Measurements from ENCODE around the gene CFI. TPM values are rescaled to one million over a fixed set of nuclear protein-coding genes. Genes with fewer than 3 reads are reported as not detected.

The CFI gene
- total and polyA plus RNA-seq, 9 of the 15 experiments (the other 6 are each of a cell fraction or from before 2014, with no cell fraction given) = 0.30 to 8.4 (median 0.95) TPM

DNA sequence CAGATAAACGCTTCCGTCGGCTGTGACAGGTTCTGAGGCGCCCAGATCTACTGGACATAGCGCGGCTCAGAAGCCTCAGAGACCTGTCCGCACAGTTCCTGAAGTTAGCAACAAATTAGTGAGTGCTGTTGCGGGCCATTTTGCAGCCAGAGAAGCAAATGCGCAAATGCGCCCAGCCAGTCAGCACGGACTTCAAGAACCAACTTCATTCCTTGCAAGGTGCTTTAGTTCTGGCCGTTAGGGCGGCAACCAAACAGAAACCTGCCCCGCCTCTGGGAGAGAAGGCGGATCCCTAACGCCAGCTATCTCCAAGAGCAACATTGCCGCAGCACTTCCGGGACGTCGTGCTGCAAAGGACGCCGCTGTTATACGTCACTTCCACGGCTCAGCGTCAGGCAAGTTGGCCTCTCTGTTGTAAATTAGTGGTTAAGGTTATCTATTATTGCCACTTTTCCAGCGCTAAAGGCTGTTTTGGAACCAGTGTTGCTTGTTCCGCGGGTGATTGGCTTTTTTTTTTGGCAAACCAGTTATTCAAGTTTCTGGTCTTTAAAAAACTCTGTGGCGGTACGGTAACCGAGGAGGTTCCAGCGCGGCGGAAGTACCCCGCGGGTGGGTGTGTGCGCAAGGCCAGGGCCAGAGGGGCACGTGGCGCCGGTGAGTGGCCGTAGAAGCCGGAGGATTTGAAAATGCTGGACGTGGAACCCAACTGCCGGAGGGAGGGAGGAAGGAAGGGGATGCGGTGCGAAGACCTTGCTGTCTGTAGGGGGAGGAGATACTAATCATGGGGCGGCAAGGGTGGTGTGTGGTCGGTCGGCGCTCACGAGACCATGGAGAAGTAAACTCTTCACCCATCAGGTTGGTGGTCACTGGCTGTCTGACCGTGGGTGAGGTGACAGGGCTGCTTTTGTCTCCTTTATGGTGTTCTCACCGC is 13.6 kb upstream of the CFI start, which contains the start of gene GAR1 (continued):
- TF ChIP-seq ZNF57 (CRISPR knock-in tag; IDR thresholded peaks at IDR 0.05) = no peak
- TF ChIP-seq TBL1XR1 (IDR thresholded peaks at IDR 0.05; ENCODE audit: low read length in 2 of 2) = peak in 1 of 2 experiments; percentile 68; a peak in 1 of 4 replicates
- no peak for TF ChIP-seq CAMTA2 (CRISPR knock-in tag; conservative IDR thresholded peaks at IDR 0.05)
- TF ChIP-seq, protein P1, sequence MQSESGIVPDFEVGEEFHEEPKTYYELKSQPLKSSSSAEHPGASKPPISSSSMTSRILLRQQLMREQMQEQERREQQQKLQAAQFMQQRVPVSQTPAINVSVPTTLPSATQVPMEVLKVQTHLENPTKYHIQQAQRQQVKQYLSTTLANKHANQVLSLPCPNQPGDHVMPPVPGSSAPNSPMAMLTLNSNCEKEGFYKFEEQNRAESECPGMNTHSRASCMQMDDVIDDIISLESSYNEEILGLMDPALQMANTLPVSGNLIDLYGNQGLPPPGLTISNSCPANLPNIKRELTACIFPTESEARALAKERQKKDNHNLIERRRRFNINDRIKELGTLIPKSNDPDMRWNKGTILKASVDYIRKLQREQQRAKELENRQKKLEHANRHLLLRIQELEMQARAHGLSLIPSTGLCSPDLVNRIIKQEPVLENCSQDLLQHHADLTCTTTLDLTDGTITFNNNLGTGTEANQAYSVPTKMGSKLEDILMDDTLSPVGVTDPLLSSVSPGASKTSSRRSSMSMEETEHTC (IDR thresholded peaks at IDR 0.05) = no peak
- no peak for TF ChIP-seq PTRF (tag; IDR thresholded peaks at IDR 0.05)
- no peak; the same call in 1 of the 2 replicates for TF ChIP-seq ETV1 (tag; conservative IDR thresholded peaks at IDR 0.05; ENCODE audit: low read depth)
- TF ChIP-seq, protein P2, sequence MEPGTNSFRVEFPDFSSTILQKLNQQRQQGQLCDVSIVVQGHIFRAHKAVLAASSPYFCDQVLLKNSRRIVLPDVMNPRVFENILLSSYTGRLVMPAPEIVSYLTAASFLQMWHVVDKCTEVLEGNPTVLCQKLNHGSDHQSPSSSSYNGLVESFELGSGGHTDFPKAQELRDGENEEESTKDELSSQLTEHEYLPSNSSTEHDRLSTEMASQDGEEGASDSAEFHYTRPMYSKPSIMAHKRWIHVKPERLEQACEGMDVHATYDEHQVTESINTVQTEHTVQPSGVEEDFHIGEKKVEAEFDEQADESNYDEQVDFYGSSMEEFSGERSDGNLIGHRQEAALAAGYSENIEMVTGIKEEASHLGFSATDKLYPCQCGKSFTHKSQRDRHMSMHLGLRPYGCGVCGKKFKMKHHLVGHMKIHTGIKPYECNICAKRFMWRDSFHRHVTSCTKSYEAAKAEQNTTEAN (CRISPR knock-in tag; IDR thresholded peaks at IDR 0.05) = 0 out of 2 replicates have a peak, but pooled peaks have one; percentile 24
- TF ChIP-seq SP1 (CRISPR knock-in tag; IDR thresholded peaks at IDR 0.05) = peak; percentile 87
- TF ChIP-seq ELF1 (tag; IDR thresholded peaks at IDR 0.05) = peak; percentile 97
- no peak for TF ChIP-seq ZKSCAN8 (CRISPR knock-in tag; IDR thresholded peaks at IDR 0.05)
- no peak for TF ChIP-seq HNRNPL (IDR thresholded peaks at IDR 0.05; ENCODE audit: low read depth, low read length)
- TF ChIP-seq ZNF217 (CRISPR knock-in tag; IDR thresholded peaks at IDR 0.05) = no peak
- TF ChIP-seq, protein P3, sequence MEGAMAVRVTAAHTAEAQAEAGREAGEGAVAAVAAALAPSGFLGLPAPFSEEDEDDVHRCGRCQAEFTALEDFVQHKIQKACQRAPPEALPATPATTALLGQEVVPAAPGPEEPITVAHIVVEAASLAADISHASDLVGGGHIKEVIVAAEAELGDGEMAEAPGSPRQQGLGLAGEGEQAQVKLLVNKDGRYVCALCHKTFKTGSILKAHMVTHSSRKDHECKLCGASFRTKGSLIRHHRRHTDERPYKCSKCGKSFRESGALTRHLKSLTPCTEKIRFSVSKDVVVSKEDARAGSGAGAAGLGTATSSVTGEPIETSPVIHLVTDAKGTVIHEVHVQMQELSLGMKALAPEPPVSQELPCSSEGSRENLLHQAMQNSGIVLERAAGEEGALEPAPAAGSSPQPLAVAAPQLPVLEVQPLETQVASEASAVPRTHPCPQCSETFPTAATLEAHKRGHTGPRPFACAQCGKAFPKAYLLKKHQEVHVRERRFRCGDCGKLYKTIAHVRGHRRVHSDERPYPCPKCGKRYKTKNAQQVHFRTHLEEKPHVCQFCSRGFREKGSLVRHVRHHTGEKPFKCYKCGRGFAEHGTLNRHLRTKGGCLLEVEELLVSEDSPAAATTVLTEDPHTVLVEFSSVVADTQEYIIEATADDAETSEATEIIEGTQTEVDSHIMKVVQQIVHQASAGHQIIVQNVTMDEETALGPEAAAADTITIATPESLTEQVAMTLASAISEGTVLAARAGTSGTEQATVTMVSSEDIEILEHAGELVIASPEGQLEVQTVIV (CRISPR knock-in tag; IDR thresholded peaks at IDR 0.05; ENCODE audit: borderline replicate concordance) = no peak; the same call in 1 of the 2 replicates
- TF ChIP-seq ZNF134 (CRISPR knock-in tag; conservative IDR thresholded peaks at IDR 0.05) = no peak
- TF ChIP-seq HNRNPUL1 (IDR thresholded peaks at IDR 0.05; ENCODE audit: low read length) = no peak
- no peak for TF ChIP-seq ZNF444 (CRISPR knock-in tag; IDR thresholded peaks at IDR 0.05)
- no peak for TF ChIP-seq ZNF347 (CRISPR knock-in tag; IDR thresholded peaks at IDR 0.05; ENCODE audit: low read depth)
- TF ChIP-seq SMARCA4 (IDR thresholded peaks at IDR 0.05) = no peak; the same call in 1 of the 2 replicates
- TF ChIP-seq, protein P4, sequence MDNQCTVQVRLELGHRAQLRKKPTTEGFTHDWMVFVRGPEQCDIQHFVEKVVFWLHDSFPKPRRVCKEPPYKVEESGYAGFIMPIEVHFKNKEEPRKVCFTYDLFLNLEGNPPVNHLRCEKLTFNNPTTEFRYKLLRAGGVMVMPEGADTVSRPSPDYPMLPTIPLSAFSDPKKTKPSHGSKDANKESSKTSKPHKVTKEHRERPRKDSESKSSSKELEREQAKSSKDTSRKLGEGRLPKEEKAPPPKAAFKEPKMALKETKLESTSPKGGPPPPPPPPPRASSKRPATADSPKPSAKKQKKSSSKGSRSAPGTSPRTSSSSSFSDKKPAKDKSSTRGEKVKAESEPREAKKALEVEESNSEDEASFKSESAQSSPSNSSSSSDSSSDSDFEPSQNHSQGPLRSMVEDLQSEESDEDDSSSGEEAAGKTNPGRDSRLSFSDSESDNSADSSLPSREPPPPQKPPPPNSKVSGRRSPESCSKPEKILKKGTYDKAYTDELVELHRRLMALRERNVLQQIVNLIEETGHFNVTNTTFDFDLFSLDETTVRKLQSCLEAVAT (IDR thresholded peaks at IDR 0.05) = peak; percentile 27 to 46; a peak in 1 of 4 replicates
- TF ChIP-seq ARID2 (IDR thresholded peaks at IDR 0.05) = no peak
- TF ChIP-seq NFRKB (IDR thresholded peaks at IDR 0.05; ENCODE audit: low read depth) = peak; percentile 70; the same call in 1 of the 2 replicates

Data from K562 (cell line).